Testis (tissue), 3 donors: ENCODE results near the gene ANXA10. TPM values are rescaled to one million over a fixed set of nuclear protein-coding genes. Genes with fewer than 3 reads are reported as not detected.
A peak's percentile ranks its signal among the peaks of the same experiment; 100 is the strongest.

Experiments
- DNase-seq: peaks from one replicate; pipeline ENCODE4 v3.0.0-alpha.2; 2019
- H3K27ac ChIP-seq, 2 donors: fragments of 200-600 bp; sonication (generic); one replicate each; pipeline ENCODE4 v1.5.1; 2019
- H3K27me3 ChIP-seq: fragments of 200-600 bp; sonication (generic); one replicate; pipeline ENCODE4 v1.5.1; 2019
- H3K36me3 ChIP-seq: fragments of 200-600 bp; sonication (generic); one replicate; pipeline ENCODE4 v1.5.1; 2017; ENCODE audit warnings: low read depth; ENCODE audit errors: missing control alignments
- H3K4me1 ChIP-seq: fragments of 200-600 bp; sonication (generic); one replicate; pipeline ENCODE4 v1.5.1; 2019
- H3K4me3 ChIP-seq, 2 donors: fragments of 200-600 bp; sonication (generic); one replicate each; pipeline ENCODE4 v1.5.1; 2017 to 2019
- H3K9me3 ChIP-seq: fragments of 200-600 bp; sonication (generic); one replicate; pipeline ENCODE4 v1.5.1; 2017
- POLR2A ChIP-seq: fragments of 450-650 bp; IDR thresholded peaks from one replicate; pipeline ENCODE4 v1.6.1; 2017; ENCODE audit warnings: antibody characterized with exemption, mild to moderate bottlenecking, moderate library complexity
- WGBS, 2 donors: methylation state at CpG; one replicate each; pipeline ENCODE4 v1.1.5; 2018; 5-methylcytosine and 5-hydroxymethylcytosine counted together
- intact Hi-C: fragments of 100-400 bp; cut with DNase I; formaldehyde crosslinking; loops from one replicate; pipeline ENCODE4 v1.15.1; 2023; ENCODE audit warnings: low total_unique reads
- polyA plus RNA-seq: library from polyadenylated mRNA; stranded (reverse); fragments of 350-450 nt; fragmentation: Illumina TruSeq; extraction: RNeasy Lipid Tissue Mini Kit (QIAGEN cat#74804); gene quantifications from one replicate; pipeline ENCODE4 v1.2.3, GENCODE V29; 2014; ENCODE audit warnings: low read depth, low replicate concordance; ENCODE audit not compliant: insufficient read depth
- total RNA-seq, 2 donors: library from RNA; depleted of rRNA; stranded (reverse); fragments of >200 nt; gene quantifications; one replicate each; pipeline ENCODE4 v1.2.3, GENCODE V29; 2016
- TF ChIP-seq, protein P1 (sequence below), 3 experiments: fragments of 450-650 bp in 2 of 3; fragments of 200-600 bp in 1 of 3; sonication (generic) in 1 of 3; IDR thresholded peaks; one replicate each; pipeline ENCODE4 v1.5.1; 2016 to 2019; ENCODE audit warnings: antibody characterized with exemption in 3 of 3, mild to moderate bottlenecking in 2 of 3, moderate library complexity in 1 of 3

Gene ANXA10
- total and polyA plus RNA-seq, 3 donors from 2014 or later, result 0.25 to 2.7 (median 0.71) TPM

DNA sequence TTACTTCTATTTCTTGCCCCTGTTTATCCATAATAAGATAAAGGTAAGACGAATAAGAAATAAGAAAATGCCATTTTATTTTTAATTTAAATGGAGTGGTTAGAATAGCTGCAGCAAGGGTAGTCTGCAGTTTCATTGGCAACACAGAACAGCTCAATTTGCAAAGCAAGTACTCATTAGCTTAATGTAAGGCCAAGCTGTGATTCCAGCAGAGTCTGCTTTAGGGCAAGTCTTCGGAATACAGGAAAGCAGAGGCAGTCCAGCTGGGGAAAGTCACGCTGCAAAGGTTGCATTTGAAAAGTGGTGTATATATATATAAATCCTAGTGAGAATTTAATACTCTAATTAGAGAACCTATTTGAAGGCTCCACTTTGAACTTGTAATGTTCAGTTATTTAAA is 59.0 kb downstream of the ANXA10 start:
- TF ChIP-seq, protein P1, sequence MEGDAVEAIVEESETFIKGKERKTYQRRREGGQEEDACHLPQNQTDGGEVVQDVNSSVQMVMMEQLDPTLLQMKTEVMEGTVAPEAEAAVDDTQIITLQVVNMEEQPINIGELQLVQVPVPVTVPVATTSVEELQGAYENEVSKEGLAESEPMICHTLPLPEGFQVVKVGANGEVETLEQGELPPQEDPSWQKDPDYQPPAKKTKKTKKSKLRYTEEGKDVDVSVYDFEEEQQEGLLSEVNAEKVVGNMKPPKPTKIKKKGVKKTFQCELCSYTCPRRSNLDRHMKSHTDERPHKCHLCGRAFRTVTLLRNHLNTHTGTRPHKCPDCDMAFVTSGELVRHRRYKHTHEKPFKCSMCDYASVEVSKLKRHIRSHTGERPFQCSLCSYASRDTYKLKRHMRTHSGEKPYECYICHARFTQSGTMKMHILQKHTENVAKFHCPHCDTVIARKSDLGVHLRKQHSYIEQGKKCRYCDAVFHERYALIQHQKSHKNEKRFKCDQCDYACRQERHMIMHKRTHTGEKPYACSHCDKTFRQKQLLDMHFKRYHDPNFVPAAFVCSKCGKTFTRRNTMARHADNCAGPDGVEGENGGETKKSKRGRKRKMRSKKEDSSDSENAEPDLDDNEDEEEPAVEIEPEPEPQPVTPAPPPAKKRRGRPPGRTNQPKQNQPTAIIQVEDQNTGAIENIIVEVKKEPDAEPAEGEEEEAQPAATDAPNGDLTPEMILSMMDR (IDR thresholded peaks at IDR 0.05), result no peak
- no peaks in the 10 kb centered on the region for H3K36me3 ChIP-seq
- DNase-seq, result no peak
- H3K9me3 ChIP-seq, result no peaks in the 10 kb centered on the region
- H3K4me3 ChIP-seq, result no peak overlapping the region
- H3K4me1 ChIP-seq, result no peaks in the 10 kb centered on the region
- no peak overlapping the region for H3K27ac ChIP-seq
- H3K27me3 ChIP-seq, result no peaks in the 10 kb centered on the region
- 78 to 80% methylated on average over 3 of the region's 3 CpGs for WGBS, 2 donors
- intact Hi-C loops, result no loop called here

DNA sequence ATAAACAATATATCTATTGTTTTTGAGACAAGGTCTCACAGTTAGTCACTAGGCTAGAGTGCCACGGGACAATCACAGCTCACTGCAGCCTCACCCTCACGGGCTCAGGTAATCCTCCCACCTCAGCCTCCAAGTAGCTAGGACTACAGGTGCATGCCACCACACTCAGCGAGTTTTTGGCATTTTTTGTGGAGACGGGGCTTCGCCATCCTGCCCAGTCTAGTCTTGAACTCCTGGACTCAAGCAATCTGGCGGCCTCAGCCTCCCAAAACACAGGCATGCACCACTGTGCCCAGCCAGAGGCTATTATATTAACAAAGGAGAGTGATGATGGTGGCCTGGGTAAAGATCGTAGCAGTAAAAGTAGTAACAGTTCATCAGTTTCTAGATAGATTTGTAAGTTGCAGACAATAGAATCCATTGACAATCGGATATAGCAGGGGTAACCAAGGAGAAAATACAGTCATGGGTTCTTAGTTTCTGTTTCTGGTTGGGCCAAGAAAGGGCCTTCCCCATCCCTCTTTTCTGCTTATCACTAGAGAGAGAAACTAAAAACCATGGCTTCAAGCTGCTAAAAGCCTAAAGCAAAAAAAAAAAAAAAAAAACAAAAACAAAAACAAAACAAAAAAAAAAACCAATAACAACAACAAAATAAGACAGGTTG is 60.6 kb downstream of the ANXA10 start:
- Histone ChIP-seq H3K9me3 (no peaks in the 10 kb centered on the region), H3K27ac (no peak overlapping the region), H3K36me3 (no peaks in the 10 kb centered on the region), H3K4me1 (no peaks in the 10 kb centered on the region), H3K27me3 (no peaks in the 10 kb centered on the region), H3K4me3 (no peak overlapping the region)
- DNase-seq, result no peak
- WGBS, 2 donors, result 83 to 85% methylated on average over 8 of the region's 8 CpGs
- TF ChIP-seq, protein P1 (IDR thresholded peaks at IDR 0.05), result no peak
- TF ChIP-seq POLR2A, result no peak
- intact Hi-C loops, result no loop called here

DNA sequence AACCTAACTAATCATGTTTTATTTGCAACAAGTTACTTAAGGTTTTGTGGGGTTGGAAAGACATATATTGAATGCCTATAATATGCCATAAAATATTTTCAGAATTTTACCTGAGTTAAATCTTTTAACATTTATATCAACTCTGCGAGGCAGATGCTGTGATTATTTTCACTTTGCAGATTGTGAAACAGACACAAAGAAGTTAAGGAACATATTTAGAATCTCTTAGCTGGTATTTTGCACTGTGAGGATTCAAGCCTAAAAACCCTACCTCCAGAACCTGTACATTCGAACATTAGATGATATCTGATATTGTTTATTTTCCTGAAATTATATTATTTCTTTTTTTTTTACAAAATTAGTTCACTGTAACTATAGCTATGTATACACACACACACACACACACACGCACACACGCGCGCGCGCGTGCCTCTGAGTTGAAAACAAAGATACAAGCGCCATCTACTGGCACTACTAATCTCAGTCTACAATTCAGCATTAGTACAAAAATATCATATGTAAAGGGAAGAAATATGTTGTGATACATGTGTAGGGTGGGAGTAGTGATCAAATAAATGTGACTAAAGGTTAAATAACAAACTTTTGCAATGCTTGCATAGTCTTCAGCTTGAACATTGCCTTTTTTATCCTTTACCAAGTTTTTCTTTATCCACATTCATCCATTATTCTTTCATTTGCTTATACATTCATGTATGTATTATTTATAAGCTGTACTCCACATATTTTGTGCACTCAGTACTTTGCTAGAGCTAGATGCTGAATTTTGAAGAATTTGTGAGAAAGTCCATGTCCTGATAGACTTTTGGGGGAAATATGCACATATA is 61.5 kb downstream of the ANXA10 start:
- intact Hi-C loops, result no loop called here
- no peaks in the 10 kb centered on the region for H3K36me3 ChIP-seq
- TF ChIP-seq, protein P1 (IDR thresholded peaks at IDR 0.05), result peak in 2 of 3 experiments; percentile 34 to 53
- TF ChIP-seq POLR2A, result no peak
- 11 to 16% methylated on average over 10 of the region's 10 CpGs for WGBS, 2 donors
- no peaks in the 10 kb centered on the region for H3K9me3 ChIP-seq
- no peaks in the 10 kb centered on the region for H3K27me3 ChIP-seq
- H3K4me1 ChIP-seq, result no peaks in the 10 kb centered on the region
- H3K4me3 ChIP-seq, result peak overlapping the region in 1 of 2 donors; percentile 18
- H3K27ac ChIP-seq, result no peak overlapping the region
- DNase-seq, result peak; percentile 91

DNA sequence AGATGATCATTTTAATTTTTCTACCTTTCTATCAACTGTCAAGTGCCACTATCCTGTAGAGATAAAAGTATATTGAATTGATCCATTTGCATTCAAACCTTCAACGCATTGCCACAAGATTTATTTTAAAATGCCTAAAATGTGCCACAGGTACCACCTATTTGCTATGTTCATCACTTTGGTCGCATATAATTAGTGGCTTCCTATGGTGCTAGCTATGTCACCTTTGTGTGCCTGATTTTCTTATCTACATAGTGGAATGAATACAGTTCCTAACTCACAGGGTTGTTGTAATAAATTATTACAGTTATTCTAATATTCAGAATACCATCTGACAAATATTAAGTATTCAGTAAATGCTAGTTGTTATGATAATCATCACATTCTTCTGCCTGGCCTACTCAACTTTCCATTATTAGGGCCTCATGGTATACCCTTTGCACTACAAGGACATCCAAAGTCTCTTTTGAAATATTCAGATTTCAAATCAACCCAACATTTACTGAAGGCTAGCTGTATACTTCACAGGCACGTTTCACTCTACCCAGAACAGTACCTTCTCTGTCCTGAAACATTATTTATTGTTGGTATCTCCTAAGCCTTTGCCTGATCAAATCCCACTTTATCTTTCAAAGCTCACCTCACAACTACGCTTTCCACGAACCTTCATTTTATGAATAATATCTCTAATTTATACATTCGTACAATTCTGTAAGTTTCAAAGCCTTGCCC is 62.4 kb downstream of the ANXA10 start:
- 73 to 79% methylated on average over 6 of the region's 6 CpGs for WGBS, 2 donors
- no peak for TF ChIP-seq POLR2A
- TF ChIP-seq, protein P1 (IDR thresholded peaks at IDR 0.05), result no peak
- H3K27ac ChIP-seq, result no peak overlapping the region
- intact Hi-C loops, result no loop called here
- no peaks in the 10 kb centered on the region for H3K27me3 ChIP-seq
- H3K9me3 ChIP-seq, result no peaks in the 10 kb centered on the region
- no peaks in the 10 kb centered on the region for H3K36me3 ChIP-seq
- no peak overlapping the region for H3K4me3 ChIP-seq
- DNase-seq, result no peak
- no peaks in the 10 kb centered on the region for H3K4me1 ChIP-seq
